Omental fat pad (tissue), 4 donors: Measurements from ENCODE around the gene SLC44A2. TPM values are rescaled to one million over a fixed set of nuclear protein-coding genes. Genes with fewer than 3 reads are reported as not detected.

Experiments
- ATAC-seq: fragments of 150-250 bp; one replicate; pipeline ENCODE4 v1.9.1; 2016; ENCODE audit warnings: mild to moderate bottlenecking, moderate library complexity; ENCODE audit not compliant: low FRiP score
- DNase-seq: peaks from one replicate; pipeline ENCODE4 v3.0.0-alpha.2; 2019; ENCODE audit warnings: low spot score
- CTCF ChIP-seq, 3 donors: fragments of 450-650 bp; IDR thresholded peaks; one replicate each; pipeline ENCODE4 v1.5.1; 2016 to 2017; ENCODE audit warnings: antibody characterized with exemption in 3 of 3, mild to moderate bottlenecking in 3 of 3, moderate library complexity in 2 of 3
- total RNA-seq, 4 donors: library from RNA; depleted of rRNA; stranded (reverse); fragments of >200 nt; gene quantifications; one replicate each; pipeline ENCODE4 v1.1.0, GENCODE V29; 2016

The SLC44A2 gene
- total RNA-seq, 4 donors from 2014 or later, result 49.3 to 114 (median 85.0) TPM

DNA sequence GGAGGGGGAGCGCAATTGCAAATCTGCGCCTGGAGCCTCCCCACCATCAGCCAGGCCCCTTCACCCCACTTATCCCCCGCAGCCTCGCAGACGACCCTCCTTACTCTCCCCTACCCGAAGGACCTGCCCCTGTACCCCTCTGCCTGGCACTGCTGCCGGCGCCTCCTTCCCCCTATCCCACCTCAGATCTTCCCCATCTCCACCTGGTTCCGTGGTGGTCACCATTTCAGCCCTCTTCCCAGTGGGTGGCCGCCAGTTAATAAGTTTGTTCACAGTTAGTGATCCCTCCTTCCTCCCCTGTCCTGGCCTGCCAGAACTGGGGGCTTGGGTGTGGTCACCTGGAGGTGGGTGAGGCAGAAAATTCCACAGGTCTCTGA is 397 bp downstream of the SLC44A2 start:
- no peak for TF ChIP-seq CTCF (IDR thresholded peaks at IDR 0.05)
- ATAC-seq, result no peak
- DNase-seq, result no peak

- no peak for ATAC-seq
- no peak for TF ChIP-seq CTCF (IDR thresholded peaks at IDR 0.05)
- DNase-seq, result no peak
Measured at GRCh38 chr19:10631874-10632273, 6.5 kb downstream of the SLC44A2 start.

DNA sequence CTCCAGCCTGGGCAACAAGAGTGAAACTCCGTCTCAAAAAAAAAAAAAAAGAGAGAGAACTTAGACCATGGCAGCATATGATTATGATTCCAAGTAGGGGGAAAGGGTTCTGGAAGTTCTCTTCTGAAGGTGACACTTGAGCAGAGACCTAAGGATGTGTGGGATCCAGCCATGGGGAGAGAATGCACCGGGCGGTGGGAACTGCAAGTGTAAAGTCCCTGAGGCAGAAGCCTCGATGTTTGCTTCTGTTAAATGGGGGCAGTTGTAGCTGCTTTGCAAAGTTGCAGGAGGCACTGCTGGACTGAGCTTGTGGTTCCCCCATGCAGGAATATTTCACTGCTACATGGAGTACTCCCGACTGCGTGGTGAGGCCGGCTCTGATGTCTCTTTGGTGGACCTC is 9.1 kb downstream of the SLC44A2 start:
- TF ChIP-seq CTCF (IDR thresholded peaks at IDR 0.05), result no peak
- ATAC-seq (no peak), DNase-seq (no peak)

- ATAC-seq (no peak), DNase-seq (no peak)
- no peak for TF ChIP-seq CTCF (IDR thresholded peaks at IDR 0.05)
Measured at GRCh38 chr19:10634963-10635362, 9.6 kb downstream of the SLC44A2 start.

DNA sequence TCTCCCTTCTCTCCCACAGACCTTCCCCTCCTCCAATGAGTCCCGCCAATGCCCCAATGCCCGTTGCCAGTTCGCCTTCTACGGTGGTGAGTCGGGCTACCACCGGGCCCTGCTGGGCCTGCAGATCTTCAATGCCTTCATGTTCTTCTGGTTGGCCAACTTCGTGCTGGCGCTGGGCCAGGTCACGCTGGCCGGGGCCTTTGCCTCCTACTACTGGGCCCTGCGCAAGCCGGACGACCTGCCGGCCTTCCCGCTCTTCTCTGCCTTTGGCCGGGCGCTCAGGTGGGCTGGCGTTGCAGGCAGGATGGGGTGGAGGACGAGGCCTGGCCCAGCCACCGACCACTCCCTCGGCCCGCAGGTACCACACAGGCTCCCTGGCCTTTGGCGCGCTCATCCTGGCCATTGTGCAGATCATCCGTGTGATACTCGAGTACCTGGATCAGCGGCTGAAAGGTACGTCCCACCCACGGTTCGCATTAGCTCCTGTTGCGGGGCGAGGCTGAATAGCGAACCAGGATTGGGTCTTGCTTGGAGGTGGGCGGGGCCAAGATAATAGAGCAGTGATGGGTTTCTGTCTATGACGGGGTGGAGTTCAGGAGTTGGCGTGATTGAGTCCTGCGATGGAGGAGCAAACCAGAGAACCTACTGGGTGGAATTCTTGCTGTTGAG is 11.1 kb downstream of the SLC44A2 start:
- DNase-seq, result no peak
- no peak for TF ChIP-seq CTCF (IDR thresholded peaks at IDR 0.05)
- ATAC-seq, result no peak

DNA sequence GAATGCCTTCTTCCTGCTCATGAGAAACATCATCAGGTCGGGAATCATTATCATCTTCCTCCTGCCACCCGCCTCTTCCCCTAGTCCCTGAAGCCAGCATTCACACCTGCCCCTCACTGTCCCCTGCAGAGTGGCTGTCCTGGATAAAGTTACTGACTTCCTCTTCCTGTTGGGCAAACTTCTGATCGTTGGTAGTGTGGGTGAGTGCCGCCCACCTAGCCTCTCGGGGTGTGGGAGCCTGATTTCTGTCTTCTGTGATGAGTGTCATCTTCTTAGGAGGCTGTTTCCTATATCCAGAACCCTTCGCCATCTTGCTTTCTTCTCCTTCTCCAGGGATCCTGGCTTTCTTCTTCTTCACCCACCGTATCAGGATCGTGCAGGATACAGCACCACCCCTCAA is 12.5 kb downstream of the SLC44A2 start:
- DNase-seq (no peak), ATAC-seq (no peak)
- TF ChIP-seq CTCF (IDR thresholded peaks at IDR 0.05), result no peak

DNA sequence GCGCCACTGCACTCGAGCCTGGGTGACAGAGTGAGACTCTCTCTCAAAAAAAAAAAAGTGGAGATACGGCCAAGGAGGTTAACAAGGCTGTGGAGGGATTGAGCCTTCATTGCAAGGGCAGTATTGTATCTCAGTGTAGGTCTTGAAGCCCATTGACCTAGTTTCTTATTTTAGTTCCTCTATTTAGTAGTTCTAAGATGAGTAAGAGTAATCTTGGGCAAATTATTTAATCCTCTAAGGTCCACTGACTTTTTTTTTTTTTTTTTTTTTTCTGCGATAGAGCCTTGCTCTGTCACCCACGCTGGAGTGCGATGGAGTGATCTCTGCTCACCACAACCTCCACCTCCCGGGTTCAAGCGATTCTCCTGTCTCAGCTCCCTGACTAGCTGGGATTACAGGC is 14.5 kb downstream of the SLC44A2 start:
- DNase-seq (no peak), ATAC-seq (no peak)
- no peak for TF ChIP-seq CTCF (IDR thresholded peaks at IDR 0.05)
